HG02759 (cell line): ENCODE results near the gene ZBTB42.
"Not testable (repeated sequence)": the region's sequence is repeated elsewhere in the genome, so short reads cannot be mapped to it uniquely, and the experiment has no call there.

Experiments used
- ATAC-seq: cut with Tn5 transposase; IDR thresholded peaks from one replicate; pipeline ENCODE4 v1.9.1; 2021; ENCODE audit warnings: mild to moderate bottlenecking, moderate library complexity; ENCODE audit not compliant: unreplicated experiment

The ZBTB42 gene

GRCh38 chr14:104805941-104806624 lies 5.2 kb downstream of the ZBTB42 start:
- no peak for ATAC-seq

GRCh38 chr14:104806625-104807465 lies 5.9 kb downstream of the ZBTB42 start:
- no peak for ATAC-seq

- ATAC-seq, result no peak
Measured at GRCh38 chr14:104808456-104808855, 7.6 kb downstream of the ZBTB42 start.

GRCh38 chr14:104810316-104810715 lies 9.4 kb downstream of the ZBTB42 start:
- ATAC-seq, result no peak

GRCh38 chr14:104813286-104813685 lies 12.4 kb downstream of the ZBTB42 start:
- no peak for ATAC-seq

- ATAC-seq, result not testable (repeated sequence)
Measured at GRCh38 chr14:104814701-104815100, 13.8 kb downstream of the ZBTB42 start.

- no peak for ATAC-seq
Measured at GRCh38 chr14:104816616-104816884, 15.6 kb downstream of the ZBTB42 start.

GRCh38 chr14:104817930-104818713 lies 17.2 kb downstream of the ZBTB42 start:
- ATAC-seq, result no peak

- ATAC-seq, result no peak
Measured at GRCh38 chr14:104818714-104819161, 17.8 kb downstream of the ZBTB42 start.

- ATAC-seq, result no peak
Measured at GRCh38 chr14:104819361-104819781, 18.5 kb downstream of the ZBTB42 start.

GRCh38 chr14:104820669-104821228 lies 19.8 kb downstream of the ZBTB42 start:
- no peak for ATAC-seq

GRCh38 chr14:104821229-104821945 lies 20.5 kb downstream of the ZBTB42 start:
- ATAC-seq, result no peak

GRCh38 chr14:104821971-104822608 lies 21.2 kb downstream of the ZBTB42 start:
- no peak for ATAC-seq

- no peak for ATAC-seq
Measured at GRCh38 chr14:104822821-104823615, 22.1 kb downstream of the ZBTB42 start.

- ATAC-seq, result no peak
Measured at GRCh38 chr14:104824353-104824997, 23.6 kb downstream of the ZBTB42 start.

- peak; percentile 84 for ATAC-seq
Measured at GRCh38 chr14:104826189-104826860, 25.4 kb downstream of the ZBTB42 start.

GRCh38 chr14:104826861-104827176 lies 25.9 kb downstream of the ZBTB42 start:
- ATAC-seq, result no peak
